GM18861 (cell line): ENCODE results near the gene TIMM17B.

Experiments used
- ATAC-seq: cut with Tn5 transposase; IDR thresholded peaks from one replicate; pipeline ENCODE4 v1.9.1; 2021; ENCODE audit not compliant: unreplicated experiment

The TIMM17B gene

GRCh38 chrX:48897625-48898306 is at the start of gene TIMM17B, which contains the start of gene PQBP1:
TIMM17B (minus strand) TSS chrX:48897768; CDS start chrX:48897749, 19 bp downstream.
PQBP1 (plus strand) TSS chrX:48897930; CDS start chrX:48898510, 580 bp downstream.
- peak; percentile 89 for ATAC-seq

GRCh38 chrX:48945517-48946348 is 48.2 kb upstream of the TIMM17B start:
- no peak for ATAC-seq

GRCh38 chrX:48942895-48943294 is 45.3 kb upstream of the TIMM17B start:
- ATAC-seq, result no peak

- ATAC-seq, result no peak
Observed at GRCh38 chrX:48940404-48940955, 42.9 kb upstream of the TIMM17B start.

- ATAC-seq, result peak; percentile 22
Observed at GRCh38 chrX:48939524-48940228, 42.1 kb upstream of the TIMM17B start.

- peak; percentile 44 for ATAC-seq
Observed at GRCh38 chrX:48938721-48939425, 41.3 kb upstream of the TIMM17B start.

GRCh38 chrX:48937054-48937907 is 39.7 kb upstream of the TIMM17B start:
- peak; percentile 46 for ATAC-seq

GRCh38 chrX:48936429-48937053 is 39.0 kb upstream of the TIMM17B start:
- no peak for ATAC-seq

GRCh38 chrX:48935301-48935670 is 37.7 kb upstream of the TIMM17B start:
- no peak for ATAC-seq

GRCh38 chrX:48934581-48935300 is 37.2 kb upstream of the TIMM17B start:
- ATAC-seq, result no peak

- ATAC-seq, result peak; percentile 20
Observed at GRCh38 chrX:48933757-48934156, 36.2 kb upstream of the TIMM17B start.

GRCh38 chrX:48927736-48928382 is 30.3 kb upstream of the TIMM17B start:
- ATAC-seq, result no peak

GRCh38 chrX:48927123-48927522 is 29.6 kb upstream of the TIMM17B start:
- no peak for ATAC-seq

- ATAC-seq, result no peak
Observed at GRCh38 chrX:48924270-48924669, 26.7 kb upstream of the TIMM17B start.

- no peak for ATAC-seq
Observed at GRCh38 chrX:48923771-48924170, 26.2 kb upstream of the TIMM17B start.

GRCh38 chrX:48920718-48921104 is 23.1 kb upstream of the TIMM17B start:
- ATAC-seq, result no peak

GRCh38 chrX:48919947-48920717 is 22.6 kb upstream of the TIMM17B start:
- ATAC-seq, result no peak
